Panc1 (cell line): ENCODE results near the gene ALG6. TPM values are rescaled to one million over a fixed set of nuclear protein-coding genes. Genes with fewer than 3 reads are reported as not detected.

ENCODE experiments used
- ATAC-seq: fragments of 200-7000 bp; cut with Tn5 transposase; 2 replicates; pipeline ENCODE4 v1.9.1; 2020; ENCODE audit warnings: mild to moderate bottlenecking, moderate library complexity
- Bru-seq: library from RNA; stranded (reverse); fragments of 400-500 nt; gene quantifications from one replicate; lab custom pipeline; 2021; lab: Mats Ljungman, UMichigan
- BruChase-seq, 2 experiments: library from RNA; stranded (reverse); fragments of 400-500 nt; gene quantifications; one replicate each; lab custom pipeline; 2021; lab: Mats Ljungman, UMichigan
- BruUV-seq: library from RNA; stranded (reverse); fragments of 400-500 nt; replicated peaks from 2 replicates; lab custom pipeline; 2021; lab: Mats Ljungman, UMichigan
- CTCF ChIA-PET: fragments of 300-600 bp; sonication (Branson Sonifier 250); formaldehyde crosslinking; loops from one replicate; lab custom pipeline; 2022; ENCODE audit warnings: antibody characterized with exemption; lab: Charles Lee
- POLR2A ChIA-PET: fragments of 300-600 bp; sonication (Branson Sonifier 250); formaldehyde crosslinking; loops from one replicate; lab custom pipeline; 2022; ENCODE audit warnings: antibody characterized with exemption; lab: Charles Lee
- DNase-seq: peaks from one replicate; pipeline ENCODE4 v3.0.0-alpha.2; 2010; ENCODE audit warnings: low read depth, low spot score
- H3K27ac ChIP-seq: 2 replicates; pipeline ENCODE4 v1.5.1; 2011; ENCODE audit warnings: mild to moderate bottlenecking, low read length, inconsistent platforms
- H3K27me3 ChIP-seq: fragments of 200-500 bp; sonication (Bioruptor generic); 2 replicates; pipeline ENCODE4 v1.6.0; 2014; ENCODE audit warnings: low read length, inconsistent platforms; ENCODE audit not compliant: control insufficient read depth, insufficient read depth
- H3K36me3 ChIP-seq: fragments of 200-500 bp; sonication (Bioruptor generic); 2 replicates; pipeline ENCODE4 v1.5.1; 2014; ENCODE audit warnings: inconsistent platforms, mild to moderate bottlenecking, low read length, moderate library complexity; ENCODE audit not compliant: control insufficient read depth, insufficient read depth
- H3K4me1 ChIP-seq: 2 replicates; pipeline ENCODE4 v1.5.1; 2011; ENCODE audit warnings: inconsistent platforms, mild to moderate bottlenecking, low read length, moderate library complexity; ENCODE audit not compliant: control insufficient read depth, insufficient read depth
- H3K4me3 ChIP-seq, 2 experiments: 2 replicates each; pipeline ENCODE4 v1.5.1; 2011 to 2012; ENCODE audit warnings: low read depth in 2 of 2, low read length in 2 of 2, mild to moderate bottlenecking in 2 of 2, inconsistent platforms in 1 of 2, moderate library complexity in 1 of 2
- H3K9me3 ChIP-seq: fragments of 200-500 bp; sonication (Bioruptor generic); 2 replicates; pipeline ENCODE4 v1.5.1; 2014; ENCODE audit warnings: low read depth, mild to moderate bottlenecking, inconsistent platforms, low read length, moderate library complexity; ENCODE audit not compliant: control insufficient read depth, insufficient read depth
- POLR2AphosphoS5 ChIP-seq: IDR thresholded peaks from 2 replicates; pipeline ENCODE4 v1.6.1; 2012; ENCODE audit warnings: mild to moderate bottlenecking, low read depth, low read length, moderate library complexity
- REST ChIP-seq, 2 experiments: IDR thresholded peaks; 2 replicates each; pipeline ENCODE4 v1.6.1; 2011 to 2012; ENCODE audit warnings: low read depth in 2 of 2, control low read depth in 1 of 2, low read length in 1 of 2, mild to moderate bottlenecking in 1 of 2, moderate library complexity in 1 of 2; ENCODE audit not compliant: insufficient read depth in 1 of 2
- SIN3A ChIP-seq: IDR thresholded peaks from 2 replicates; pipeline ENCODE4 v1.6.1; 2012; ENCODE audit warnings: low read depth, mild to moderate bottlenecking, low read length, moderate library complexity, borderline replicate concordance; ENCODE audit not compliant: insufficient read depth
- TCF7L2 ChIP-seq: IDR thresholded peaks from 2 replicates; pipeline ENCODE4 v1.6.1; 2011; ENCODE audit warnings: mild to moderate bottlenecking, low read depth, low read length, inconsistent platforms
- in situ Hi-C: cut with HindIII; loops from 2 replicates; pipeline ENCODE4 v1.10.0; 2016; ENCODE audit warnings: low sequenced_read_pairs, low pct_unique_long_range_greater_than_20kb
- intact Hi-C: fragments of 100-400 bp; cut with micrococcal nuclease; formaldehyde crosslinking; loops from one replicate; pipeline ENCODE4 v1.10.0; 2022; ENCODE audit not compliant: unreplicated experiment
- long read RNA-seq: library from polyadenylated mRNA; unstranded; transcript quantifications from one replicate; pipeline ENCODE4 v2.0.0, GENCODE V29; 2021; ENCODE audit not compliant: unreplicated experiment
- polyA plus RNA-seq: library from polyadenylated mRNA; unstranded; fragments of >200 nt; gene quantifications from one replicate; pipeline ENCODE4 v1.2.1, GENCODE V29; 2012; ENCODE audit warnings: missing spikeins; ENCODE audit not compliant: insufficient read length
- total RNA-seq: library from RNA; stranded (reverse); gene quantifications from one replicate; pipeline ENCODE4 v1.2.1, GENCODE V29; 2021; ENCODE audit not compliant: unreplicated experiment
- TF ChIP-seq, protein P1 (sequence below): fragments of 450-650 bp; IDR thresholded peaks from 2 replicates; pipeline ENCODE4 v1.5.1; 2017; ENCODE audit warnings: mild to moderate bottlenecking

The ALG6 gene
- total RNA-seq (22.6 TPM), Bru-seq, nascent RNA (percentile 70 among the genes with signal in this experiment), BruChase-seq, experiment 1, labeled RNA remaining after a 2-hour chase (percentile 80 among the genes with signal in this experiment), BruChase-seq, experiment 2, labeled RNA remaining after a 6-hour chase (percentile 73 among the genes with signal in this experiment)
- 7.4 TPM for polyA plus RNA-seq
- long read RNA-seq, transcript ALG6-202 (15 exons, 3,371 nt), result major isoform, 33 of 51 reads
- long read RNA-seq, partial matches to known transcripts, result 7 of 51 reads
- long read RNA-seq, other reads (novel, unspliced or antisense), result 11 of 51 reads

DNA sequence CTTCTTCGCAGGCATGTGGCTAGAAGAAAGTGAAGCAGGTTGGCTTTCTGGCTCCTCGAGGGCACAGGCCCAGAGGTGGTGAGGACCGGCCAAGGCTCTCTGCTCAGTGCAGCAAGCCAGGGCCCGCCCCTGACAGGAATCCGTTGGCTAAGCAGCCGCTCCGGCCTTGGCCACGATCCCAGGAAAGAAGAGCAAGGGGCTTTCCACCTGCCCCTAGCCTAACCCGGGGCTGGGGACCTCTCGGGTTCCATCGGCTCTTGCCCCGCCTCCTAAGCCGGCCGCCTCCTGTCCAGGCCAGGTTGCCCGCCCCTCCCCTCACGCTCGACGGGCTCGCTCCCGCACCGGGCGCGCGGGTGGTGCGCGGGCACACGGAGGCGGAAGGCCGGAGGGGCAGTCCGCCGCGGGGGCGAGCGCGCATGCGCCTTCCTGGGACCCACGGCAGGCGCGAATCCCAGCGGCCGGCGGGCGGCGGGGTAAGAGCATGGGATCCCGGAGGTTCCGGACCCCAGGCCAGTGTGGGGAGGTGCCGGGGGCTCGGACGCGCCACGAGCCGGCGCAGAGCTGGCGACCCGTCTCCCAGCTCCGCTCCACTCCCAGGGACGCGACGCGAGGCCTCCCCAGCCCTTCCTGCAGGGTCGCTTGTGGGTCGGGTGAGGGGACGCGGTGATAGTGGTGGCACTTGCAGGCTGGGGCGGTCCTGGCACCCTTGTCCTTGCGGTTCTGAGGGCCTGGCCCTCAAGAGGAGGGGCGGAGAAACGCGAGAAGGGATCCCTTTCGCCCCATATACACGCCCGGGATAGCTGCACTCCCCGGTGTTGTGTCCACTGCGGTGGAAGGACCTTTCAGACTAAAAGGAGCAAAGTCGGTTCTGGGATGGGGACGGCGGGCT, at the start of gene ALG6:
Gene ALG6 (plus strand): TSS at position 413 of the 889 bp plus-strand sequence. CDS start 3,351 bp downstream, outside the sequence.
- intact Hi-C loops (no loop called here), in situ Hi-C loops (no loop called here)
- peak within 1 kb of the TSS; percentile 88 for H3K27ac ChIP-seq
- CTCF ChIA-PET, result interaction anchor here (1.0 kb wide), 1 partner anchor 170 kb away, joined by 4 read pairs; no protein-coding TSS in a partner anchor
- peaks cover 12% of the 10 kb centered on the region for H3K36me3 ChIP-seq
- peaks cover 3% of the 10 kb centered on the region; the same call in 1 of the 2 replicates for H3K4me1 ChIP-seq
- no peaks in the 10 kb centered on the region for H3K9me3 ChIP-seq
- no TSS peak for BruUV-seq
- H3K27me3 ChIP-seq, result no peaks in the 10 kb centered on the region
- TF ChIP-seq REST (IDR thresholded peaks at IDR 0.05; ENCODE audit: insufficient read depth in 1 of 2, low read depth in 2 of 2, low read length in 1 of 2), result no peak
- 0 out of 2 replicates have a peak, but pooled peaks have one; percentile 83 for TF ChIP-seq SIN3A
- peak; percentile 92 for TF ChIP-seq POLR2AphosphoS5
- peak within 1 kb of the TSS; percentile 67 to 89 for H3K4me3 ChIP-seq
- ATAC-seq (peak; percentile 96), DNase-seq (peak; percentile 67)
- POLR2A ChIA-PET, result no interaction called here

- H3K27ac ChIP-seq, result peak overlapping the region; percentile 73
- CTCF ChIA-PET, result interaction anchor here (0.7 kb wide), 1 partner anchor 42 kb away, joined by 4 read pairs; no protein-coding TSS in a partner anchor
- peaks cover 10% of the 10 kb centered on the region for H3K4me1 ChIP-seq
- intact Hi-C loops, result no loop called here
- no peaks in the 10 kb centered on the region for H3K36me3 ChIP-seq
- DNase-seq (no peak), ATAC-seq (no peak; the same call in 1 of the 2 replicates)
- POLR2A ChIA-PET, result no interaction called here
- no peaks in the 10 kb centered on the region for H3K9me3 ChIP-seq
- no peaks in the 10 kb centered on the region for H3K27me3 ChIP-seq
- TF ChIP-seq REST (IDR thresholded peaks at IDR 0.05; ENCODE audit: insufficient read depth in 1 of 2, low read depth in 2 of 2, low read length in 1 of 2) (no peak), POLR2AphosphoS5 (no peak), SIN3A (no peak), TCF7L2 (no peak)
- TF ChIP-seq, protein P1, sequence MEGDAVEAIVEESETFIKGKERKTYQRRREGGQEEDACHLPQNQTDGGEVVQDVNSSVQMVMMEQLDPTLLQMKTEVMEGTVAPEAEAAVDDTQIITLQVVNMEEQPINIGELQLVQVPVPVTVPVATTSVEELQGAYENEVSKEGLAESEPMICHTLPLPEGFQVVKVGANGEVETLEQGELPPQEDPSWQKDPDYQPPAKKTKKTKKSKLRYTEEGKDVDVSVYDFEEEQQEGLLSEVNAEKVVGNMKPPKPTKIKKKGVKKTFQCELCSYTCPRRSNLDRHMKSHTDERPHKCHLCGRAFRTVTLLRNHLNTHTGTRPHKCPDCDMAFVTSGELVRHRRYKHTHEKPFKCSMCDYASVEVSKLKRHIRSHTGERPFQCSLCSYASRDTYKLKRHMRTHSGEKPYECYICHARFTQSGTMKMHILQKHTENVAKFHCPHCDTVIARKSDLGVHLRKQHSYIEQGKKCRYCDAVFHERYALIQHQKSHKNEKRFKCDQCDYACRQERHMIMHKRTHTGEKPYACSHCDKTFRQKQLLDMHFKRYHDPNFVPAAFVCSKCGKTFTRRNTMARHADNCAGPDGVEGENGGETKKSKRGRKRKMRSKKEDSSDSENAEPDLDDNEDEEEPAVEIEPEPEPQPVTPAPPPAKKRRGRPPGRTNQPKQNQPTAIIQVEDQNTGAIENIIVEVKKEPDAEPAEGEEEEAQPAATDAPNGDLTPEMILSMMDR, result no peak
- in situ Hi-C loops, result no loop called here
- peak overlapping the region; percentile 55 to 70 for H3K4me3 ChIP-seq
- BruUV-seq, result no TSS peak
Observed at GRCh38 chr1:63317817-63318152, 49.6 kb upstream of the ALG6 start.
